OCI-LY7 (cell line): Measurements from ENCODE around the gene CAT. TPM values are rescaled to one million over a fixed set of nuclear protein-coding genes. Genes with fewer than 3 reads are reported as not detected.

Experiments used
- BruUV-seq: library from RNA; stranded (reverse); fragments of 400-500 nt; replicated peaks from 2 replicates; lab custom pipeline; 2021; lab: Mats Ljungman, UMichigan
- CTCF ChIA-PET: fragments of 300-600 bp; sonication (Branson Sonifier 250); formaldehyde crosslinking; loops from one replicate; lab custom pipeline; 2022; ENCODE audit warnings: antibody characterized with exemption; ENCODE audit not compliant: unreplicated experiment; lab: Charles Lee
- POLR2A ChIA-PET: fragments of 300-600 bp; sonication (Branson Sonifier 250); formaldehyde crosslinking; loops from one replicate; lab custom pipeline; 2022; ENCODE audit warnings: antibody characterized with exemption; lab: Charles Lee
- DNase-seq: peaks from one replicate; pipeline ENCODE4 v3.0.0-alpha.2; 2015; ENCODE audit warnings: low spot score
- H2AFZ ChIP-seq: fragments of 200-600 bp; sonication (generic), shearing (Covaris generic); 2 replicates; pipeline ENCODE4 v1.6.1; 2014; ENCODE audit warnings: mild to moderate bottlenecking, antibody characterized with exemption, low read length, moderate library complexity
- H3K27ac ChIP-seq: fragments of 200-600 bp; sonication (generic); 2 replicates; pipeline ENCODE4 v1.5.1; 2014; ENCODE audit warnings: mixed run types, low read depth, mild to moderate bottlenecking, moderate library complexity, low read length, inconsistent platforms; ENCODE audit not compliant: poor library complexity, severe bottlenecking
- H3K36me3 ChIP-seq: fragments of 200-600 bp; sonication (generic); 2 replicates; pipeline ENCODE4 v1.6.1; 2014; ENCODE audit warnings: mild to moderate bottlenecking, antibody characterized with exemption, low read length, moderate library complexity, mixed read lengths; ENCODE audit not compliant: insufficient read depth
- H3K4me1 ChIP-seq: fragments of 200-600 bp; sonication (generic); 2 replicates; pipeline ENCODE4 v1.5.1; 2014; ENCODE audit warnings: mild to moderate bottlenecking, low read length; ENCODE audit not compliant: insufficient read depth, poor library complexity, severe bottlenecking
- H3K4me2 ChIP-seq: fragments of 200-600 bp; sonication (generic); 2 replicates; pipeline ENCODE4 v1.6.1; 2014; ENCODE audit warnings: mild to moderate bottlenecking, low read length
- H3K4me3 ChIP-seq: fragments of 200-600 bp; sonication (generic); 2 replicates; pipeline ENCODE4 v1.5.1; 2014; ENCODE audit warnings: mild to moderate bottlenecking, low read depth, low read length; ENCODE audit not compliant: poor library complexity, severe bottlenecking
- H3K79me2 ChIP-seq: fragments of 200-600 bp; sonication (generic); 2 replicates; pipeline ENCODE4 v1.6.1; 2016; ENCODE audit warnings: low read depth, mild to moderate bottlenecking, low read length, moderate library complexity, mixed read lengths; ENCODE audit not compliant: insufficient read depth
- H3K9me2 ChIP-seq: fragments of 200-600 bp; sonication (generic); 2 replicates; pipeline ENCODE4 v1.6.1; 2016; ENCODE audit warnings: mild to moderate bottlenecking, low read length, mixed read lengths; ENCODE audit not compliant: insufficient read depth
- H3K9me3 ChIP-seq: fragments of 200-600 bp; sonication (generic); 2 replicates; pipeline ENCODE4 v1.6.1; 2014; ENCODE audit warnings: mild to moderate bottlenecking, mixed run types, low read length, mixed read lengths
- H4K20me1 ChIP-seq: fragments of 200-600 bp; sonication (generic); 2 replicates; pipeline ENCODE4 v1.6.1; 2014; ENCODE audit warnings: mild to moderate bottlenecking, antibody characterized with exemption, low read length, moderate library complexity, mixed read lengths; ENCODE audit not compliant: insufficient read depth
- CTCF ChIP-seq: fragments of 200-600 bp; sonication (generic); conservative IDR thresholded peaks from 2 replicates; pipeline ENCODE4 v1.5.1; 2014; ENCODE audit warnings: mild to moderate bottlenecking, antibody characterized with exemption, low read length, moderate library complexity, mixed read lengths
- EZH2phosphoT487 ChIP-seq: fragments of 200-600 bp; sonication (generic); IDR thresholded peaks from 2 replicates; pipeline ENCODE4 v1.6.1; 2018; ENCODE audit warnings: low read depth, borderline replicate concordance, mild to moderate bottlenecking, mixed run types, antibody characterized with exemption, low read length, moderate library complexity, mixed read lengths
- intact Hi-C: fragments of 100-400 bp; cut with micrococcal nuclease; formaldehyde crosslinking; loops from one replicate; pipeline ENCODE4 v1.10.0; 2022; ENCODE audit not compliant: unreplicated experiment
- total RNA-seq, 2 experiments: library from RNA; depleted of rRNA in 1 of 2; stranded (reverse); fragments of >200 nt in 1 of 2; shearing (Covaris generic) in 1 of 2; gene quantifications; 2 replicates each; pipeline ENCODE4 v1.2.3, GENCODE V29; 2014 to 2022

CAT gene
- total RNA-seq, 2 experiments from 2014 or later, result 46.6 to 47.8 TPM

DNA sequence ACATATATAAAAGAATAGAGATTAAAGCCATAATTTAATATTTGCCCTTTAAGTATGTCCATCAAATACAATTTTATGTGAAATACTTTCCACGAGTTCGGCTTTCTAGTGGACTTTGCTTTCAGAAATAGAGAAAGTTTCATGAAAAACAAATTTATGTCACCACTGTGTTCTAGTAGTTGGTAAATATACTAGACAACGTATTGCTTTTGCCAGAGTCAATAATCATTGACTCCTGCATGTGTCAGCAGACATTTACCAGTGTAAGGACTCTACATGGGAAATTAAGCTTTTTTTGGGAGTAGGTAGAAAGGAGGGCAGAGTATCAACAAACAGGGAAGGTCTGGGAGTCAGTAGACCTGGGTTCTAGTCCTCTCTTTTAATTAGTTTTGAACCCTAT is 32.3 kb upstream of the CAT start:
- Histone ChIP-seq H3K4me2 (no peak overlapping the region), H3K27ac (no peak overlapping the region), H3K36me3 (no peaks in the 10 kb centered on the region), H3K4me1 (no peaks in the 10 kb centered on the region), H3K9me3 (no peaks in the 10 kb centered on the region), H4K20me1 (no peaks in the 10 kb centered on the region), H2AFZ (no peak overlapping the region), H3K4me3 (no peak overlapping the region), H3K9me2 (no peaks in the 10 kb centered on the region), H3K79me2 (no peaks in the 10 kb centered on the region)
- BruUV-seq, result no TSS peak
- ChIA-PET CTCF (no interaction called here), POLR2A (no interaction called here)
- intact Hi-C loops, result no loop called here
- no peak for TF ChIP-seq EZH2phosphoT487
- no peak for TF ChIP-seq CTCF
- no peak for DNase-seq

GRCh38 chr11:34407121-34407813 is 31.5 kb upstream of the CAT start:
- Histone ChIP-seq H4K20me1 (no peaks in the 10 kb centered on the region), H3K4me3 (no peak overlapping the region), H2AFZ (no peak overlapping the region), H3K4me2 (no peak overlapping the region), H3K9me2 (no peaks in the 10 kb centered on the region), H3K27ac (no peak overlapping the region), H3K36me3 (no peaks in the 10 kb centered on the region), H3K79me2 (no peaks in the 10 kb centered on the region), H3K9me3 (no peaks in the 10 kb centered on the region), H3K4me1 (no peaks in the 10 kb centered on the region)
- no TSS peak for BruUV-seq
- TF ChIP-seq EZH2phosphoT487 (no peak), CTCF (no peak)
- ChIA-PET CTCF (no interaction called here), POLR2A (interaction anchor here (0.6 to 0.7 kb wide), 2 partner anchors 15 to 240 kb away, joined by 3 read pairs; no protein-coding TSS in a partner anchor)
- DNase-seq, result no peak
- intact Hi-C loops, result no loop called here

- no peaks in the 10 kb centered on the region for H3K4me1 ChIP-seq
- POLR2A ChIA-PET, result no interaction called here
- CTCF ChIA-PET, result no interaction called here
- no peak for DNase-seq
- no peak overlapping the region for H3K27ac ChIP-seq
- no peaks in the 10 kb centered on the region for H3K9me2 ChIP-seq
- no peaks in the 10 kb centered on the region for H4K20me1 ChIP-seq
- no peak for TF ChIP-seq EZH2phosphoT487
- no peak for TF ChIP-seq CTCF
- H3K79me2 ChIP-seq, result no peaks in the 10 kb centered on the region
- no TSS peak for BruUV-seq
- peaks cover 11% of the 10 kb centered on the region; the same call in 1 of the 2 replicates for H3K9me3 ChIP-seq
- no peaks in the 10 kb centered on the region for H3K36me3 ChIP-seq
- H2AFZ ChIP-seq, result no peak overlapping the region
- H3K4me2 ChIP-seq, result no peak overlapping the region
- intact Hi-C loops, result no loop called here
- H3K4me3 ChIP-seq, result no peak overlapping the region
These were observed 30.1 kb upstream of the CAT start for GRCh38 chr11:34408580-34409172.
